ENCODE measurements around the gene PGAP2. TPM values are rescaled to one million over a fixed set of nuclear protein-coding genes. Genes with fewer than 3 reads are reported as not detected.
"Not testable (repeated sequence)": the region's sequence is repeated elsewhere in the genome, so short reads cannot be mapped to it uniquely, and the experiment has no call there.

Gene PGAP2
- polyA plus RNA-seq (2011; rRNA removed) (20.8 and 26.3 TPM in 2 replicates), polyA minus RNA-seq (2011; rRNA and poly(A)+ RNA removed) (20.9 and 24.8 TPM in 2 replicates)

DNA sequence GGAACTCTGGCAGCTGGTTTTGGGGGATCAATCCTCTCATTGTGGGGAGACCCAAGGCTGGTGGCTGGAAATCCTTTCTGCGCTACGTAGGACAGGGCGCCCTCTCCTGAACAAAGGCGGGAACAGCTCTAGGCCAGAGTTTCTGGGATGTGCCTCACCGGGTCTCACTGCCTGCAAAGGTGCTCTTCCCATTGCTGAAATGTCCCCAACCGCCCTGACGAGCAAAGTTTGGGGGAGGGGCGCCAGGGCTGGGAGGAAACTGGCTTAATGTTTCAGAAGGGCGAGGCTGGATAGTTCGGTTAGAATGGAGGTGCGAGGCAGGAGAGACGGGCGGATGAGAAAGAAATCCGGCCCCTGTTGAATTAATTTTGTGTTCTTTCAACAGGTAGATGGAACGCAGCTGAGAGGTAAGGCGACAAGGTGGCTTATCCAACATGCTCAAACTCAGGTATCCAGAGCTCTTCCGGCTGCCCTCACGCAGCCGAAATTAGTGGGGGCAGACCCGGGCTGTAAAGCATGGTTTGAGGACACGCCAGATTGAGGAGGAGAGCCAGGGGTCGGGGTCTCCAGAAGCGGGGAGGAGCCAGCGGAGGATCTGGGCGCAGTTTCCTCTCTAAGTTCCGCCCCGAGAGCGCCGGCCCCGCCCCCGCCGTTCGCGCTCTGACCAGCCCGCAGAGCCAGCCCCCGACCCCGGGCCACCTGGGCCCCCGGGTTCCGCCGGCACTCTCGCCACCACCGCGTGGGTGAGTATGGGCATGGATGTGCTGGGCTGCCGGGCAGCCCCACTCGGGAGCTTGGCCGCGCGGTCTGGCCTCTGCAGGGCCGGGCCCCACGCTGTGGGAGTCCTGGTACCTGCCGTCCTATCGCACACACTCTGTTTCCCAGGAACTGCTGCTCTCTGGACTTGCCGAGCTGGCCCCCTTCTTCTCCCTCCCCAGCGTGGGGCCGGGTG is at the start of gene PGAP2:
Gene PGAP2, plus strand, starts transcription at position 652 of the 952 bp plus-strand sequence. CDS start 2,700 bp downstream, outside the sequence.
- Histone ChIP-seq H3K27me3 (ENCODE audit: control insufficient read depth, insufficient read depth, low read length) (no peaks in the 10 kb centered on the region), H3K27ac (ENCODE audit: low read depth, low read length) (no peak within 1 kb of the TSS), H3K9me3 (ENCODE audit: control insufficient read depth, insufficient read depth, low read length) (no peaks in the 10 kb centered on the region), H3K4me3 (ENCODE audit: low read depth, low read length) (peak within 1 kb of the TSS; percentile 81)
- POLR2A ChIA-PET: interaction anchor here (1.0 to 1.6 kb wide), 3 partner anchors 10 to 41 kb away, joined by 3 to 4 read pairs (median 4); no protein-coding TSS in a partner anchor
- CTCF ChIA-PET: interaction anchor here (0.7 to 4.0 kb wide), 18 partner anchors 8 to 264 kb away, joined by 3 to 34 read pairs (median 4); partner anchors contain the start of genes NUP98 and STIM1
- no peak for DNase-seq (ENCODE audit: low read depth, low spot score)
- TF ChIP-seq, protein P1, sequence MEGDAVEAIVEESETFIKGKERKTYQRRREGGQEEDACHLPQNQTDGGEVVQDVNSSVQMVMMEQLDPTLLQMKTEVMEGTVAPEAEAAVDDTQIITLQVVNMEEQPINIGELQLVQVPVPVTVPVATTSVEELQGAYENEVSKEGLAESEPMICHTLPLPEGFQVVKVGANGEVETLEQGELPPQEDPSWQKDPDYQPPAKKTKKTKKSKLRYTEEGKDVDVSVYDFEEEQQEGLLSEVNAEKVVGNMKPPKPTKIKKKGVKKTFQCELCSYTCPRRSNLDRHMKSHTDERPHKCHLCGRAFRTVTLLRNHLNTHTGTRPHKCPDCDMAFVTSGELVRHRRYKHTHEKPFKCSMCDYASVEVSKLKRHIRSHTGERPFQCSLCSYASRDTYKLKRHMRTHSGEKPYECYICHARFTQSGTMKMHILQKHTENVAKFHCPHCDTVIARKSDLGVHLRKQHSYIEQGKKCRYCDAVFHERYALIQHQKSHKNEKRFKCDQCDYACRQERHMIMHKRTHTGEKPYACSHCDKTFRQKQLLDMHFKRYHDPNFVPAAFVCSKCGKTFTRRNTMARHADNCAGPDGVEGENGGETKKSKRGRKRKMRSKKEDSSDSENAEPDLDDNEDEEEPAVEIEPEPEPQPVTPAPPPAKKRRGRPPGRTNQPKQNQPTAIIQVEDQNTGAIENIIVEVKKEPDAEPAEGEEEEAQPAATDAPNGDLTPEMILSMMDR (IDR thresholded peaks at IDR 0.05; ENCODE audit: low read depth, low read length): peak; percentile 82

DNA sequence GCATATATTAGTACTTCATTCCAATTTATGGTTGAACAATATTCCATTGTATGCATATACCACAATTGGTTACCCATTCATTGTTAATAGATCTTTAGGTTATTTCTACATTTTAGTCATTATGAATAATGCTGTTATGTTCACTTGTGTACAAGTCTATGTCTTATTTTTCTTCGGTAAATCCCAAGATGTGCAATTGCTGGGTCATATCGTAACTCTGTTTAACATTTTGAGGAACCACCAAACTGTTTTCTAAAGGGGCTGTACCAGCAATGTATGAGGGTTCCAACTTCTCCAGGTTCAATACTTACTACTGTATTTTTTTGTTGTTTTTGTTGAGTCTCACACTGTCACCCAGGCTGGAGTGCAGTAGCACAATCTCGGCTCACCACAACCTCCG is 44.1 kb upstream of the PGAP2 start:
- TF ChIP-seq, protein P1 (IDR thresholded peaks at IDR 0.05; ENCODE audit: low read depth, low read length): no peak
- Histone ChIP-seq H3K4me3 (ENCODE audit: low read depth, low read length) (no peak overlapping the region), H3K27ac (ENCODE audit: low read depth, low read length) (no peak overlapping the region), H3K27me3 (ENCODE audit: control insufficient read depth, insufficient read depth, low read length) (no peaks in the 10 kb centered on the region), H3K9me3 (ENCODE audit: control insufficient read depth, insufficient read depth, low read length) (no peaks in the 10 kb centered on the region)
- POLR2A ChIA-PET: no interaction called here
- CTCF ChIA-PET: no interaction called here
- DNase-seq (ENCODE audit: low read depth, low spot score): no peak

DNA sequence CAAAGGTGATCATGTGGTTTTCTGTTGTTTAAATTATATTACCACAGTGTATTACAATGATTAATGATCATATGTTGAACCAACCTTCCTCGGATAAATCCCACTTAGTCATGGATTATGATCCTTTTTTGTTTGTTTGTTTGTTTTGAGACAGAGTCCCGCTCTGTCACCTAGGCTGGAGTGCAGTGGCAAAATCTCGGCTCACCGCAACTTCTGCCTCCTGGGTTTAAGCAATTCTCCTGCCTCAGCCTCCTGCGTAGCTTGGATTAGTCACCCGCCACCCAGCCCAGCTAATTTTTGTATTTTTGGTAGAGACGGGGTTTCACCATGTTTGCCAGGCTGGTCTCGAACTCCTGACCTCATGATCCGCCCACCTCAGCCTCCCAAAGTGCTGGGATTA is 41.5 kb upstream of the PGAP2 start:
- CTCF ChIA-PET; H3K9me3 ChIP-seq (ENCODE audit: control insufficient read depth, insufficient read depth, low read length); H3K27ac ChIP-seq (ENCODE audit: low read depth, low read length); DNase-seq (ENCODE audit: low read depth, low spot score); H3K4me3 ChIP-seq (ENCODE audit: low read depth, low read length); POLR2A ChIA-PET; H3K27me3 ChIP-seq (ENCODE audit: control insufficient read depth, insufficient read depth, low read length): not testable (repeated sequence)

DNA sequence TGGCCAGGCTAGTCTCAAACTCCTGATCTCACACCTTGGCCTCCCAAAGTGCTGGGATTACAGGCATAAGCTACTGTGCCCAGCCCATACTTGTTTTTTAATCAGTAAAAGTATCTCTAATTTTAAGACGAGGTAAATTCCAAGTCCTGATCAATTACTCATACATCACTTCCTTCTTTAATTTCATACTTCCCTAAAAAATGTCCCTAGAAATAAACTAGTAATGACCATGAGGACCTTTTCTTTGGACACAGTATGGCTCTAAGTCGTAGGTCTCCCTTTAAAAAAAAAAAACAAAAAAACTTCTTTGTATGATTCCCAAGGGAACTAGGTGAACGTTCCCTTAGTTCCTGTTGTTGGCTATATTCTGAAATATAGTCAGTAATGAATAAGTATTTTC is 40.8 kb upstream of the PGAP2 start:
- Histone ChIP-seq H3K27me3 (ENCODE audit: control insufficient read depth, insufficient read depth, low read length) (no peaks in the 10 kb centered on the region), H3K9me3 (ENCODE audit: control insufficient read depth, insufficient read depth, low read length) (no peaks in the 10 kb centered on the region), H3K4me3 (ENCODE audit: low read depth, low read length) (no peak overlapping the region), H3K27ac (ENCODE audit: low read depth, low read length) (no peak overlapping the region)
- no peak for DNase-seq (ENCODE audit: low read depth, low spot score)
- TF ChIP-seq, protein P1 (IDR thresholded peaks at IDR 0.05; ENCODE audit: low read depth, low read length): no peak
- POLR2A ChIA-PET: no interaction called here
- CTCF ChIA-PET: interaction anchor here (0.9 kb wide), 1 partner anchor 305 kb away, joined by 3 read pairs; no protein-coding TSS in a partner anchor

DNA sequence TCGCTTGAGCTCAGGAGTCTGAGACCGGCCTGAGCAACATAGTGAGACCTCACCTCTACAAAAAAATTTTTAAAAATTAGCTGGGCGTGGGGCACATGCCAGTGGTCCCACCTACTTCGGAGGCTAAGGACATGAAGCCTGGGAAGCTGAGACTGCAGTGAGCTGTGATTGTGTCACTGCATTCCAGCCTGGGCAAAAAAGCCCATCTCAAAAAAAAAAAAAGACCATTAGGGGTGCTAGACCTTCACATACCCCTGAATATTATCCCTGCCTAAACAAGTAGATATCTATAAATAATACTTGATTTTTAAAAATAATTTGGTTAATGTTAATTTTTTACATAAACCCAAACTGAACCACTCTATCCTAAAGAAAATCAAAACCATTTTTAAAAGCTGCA is 35.2 kb upstream of the PGAP2 start:
- TF ChIP-seq, protein P1 (IDR thresholded peaks at IDR 0.05; ENCODE audit: low read depth, low read length): no peak
- DNase-seq (ENCODE audit: low read depth, low spot score): no peak
- H3K4me3 ChIP-seq (ENCODE audit: low read depth, low read length): no peak overlapping the region
- no peaks in the 10 kb centered on the region for H3K27me3 ChIP-seq (ENCODE audit: control insufficient read depth, insufficient read depth, low read length)
- H3K9me3 ChIP-seq (ENCODE audit: control insufficient read depth, insufficient read depth, low read length): no peaks in the 10 kb centered on the region
- H3K27ac ChIP-seq (ENCODE audit: low read depth, low read length): no peak overlapping the region
- ChIA-PET POLR2A (interaction anchor here (0.6 kb wide), 1 partner anchor 25 kb away, joined by 4 read pairs; no protein-coding TSS in a partner anchor), CTCF (interaction anchor here (0.8 to 1.2 kb wide), 3 partner anchors 69 to 300 kb away, joined by 3 to 8 read pairs (median 3); no protein-coding TSS in a partner anchor)
